Stomach smooth muscle (tissue), 2 donors: ENCODE measurements around the gene EEF2K.

Source experiments
- H3K27ac ChIP-seq: one replicate; pipeline ENCODE4 v1.7.0; 2013; ENCODE audit warnings: mild to moderate bottlenecking, low read length, inconsistent platforms
- H3K27me3 ChIP-seq, 2 donors: one replicate each; pipeline ENCODE4 v1.7.0; 2013; ENCODE audit warnings: low read length in 2 of 2; ENCODE audit not compliant: insufficient read depth in 2 of 2, control insufficient read depth in 1 of 2
- H3K36me3 ChIP-seq, 2 donors: one replicate each; pipeline ENCODE4 v1.7.0; 2013; ENCODE audit warnings: low read length in 2 of 2; ENCODE audit not compliant: control insufficient read depth in 2 of 2, insufficient read depth in 2 of 2
- H3K4me1 ChIP-seq: one replicate; pipeline ENCODE4 v1.7.0; 2013; ENCODE audit warnings: low read length; ENCODE audit not compliant: control insufficient read depth, insufficient read depth
- H3K4me3 ChIP-seq, 2 donors: one replicate each; pipeline ENCODE4 v1.7.0; 2013; ENCODE audit warnings: low read length in 2 of 2
- H3K9ac ChIP-seq, 2 donors: one replicate each; pipeline ENCODE4 v1.7.0; 2013; ENCODE audit warnings: low read length in 2 of 2, mild to moderate bottlenecking in 1 of 2
- H3K9me3 ChIP-seq, 2 donors: one replicate each; pipeline ENCODE4 v1.7.0; 2013; ENCODE audit warnings: low read length in 2 of 2; ENCODE audit not compliant: control insufficient read depth in 2 of 2
- donor health status: healthy.
- donor health status: Pancreatic carcinoma.

The EEF2K gene

GRCh38 chr16:22278441-22279230 lies 72.6 kb downstream of the EEF2K start:
- Histone ChIP-seq H3K4me3 (no peak overlapping the region), H3K27me3 (no peaks in the 10 kb centered on the region), H3K27ac (no peak overlapping the region), H3K36me3 (peaks cover 19 to 32% of the 10 kb centered on the region in 2 donors), H3K4me1 (no peaks in the 10 kb centered on the region), H3K9me3 (peaks cover 0 to 3% of the 10 kb centered on the region in 2 donors), H3K9ac (no peak overlapping the region)

GRCh38 chr16:22282254-22282892 lies 76.3 kb downstream of the EEF2K start:
- Histone ChIP-seq H3K9ac (no peak overlapping the region), H3K36me3 (peaks cover 27 to 32% of the 10 kb centered on the region in 2 donors), H3K4me3 (no peak overlapping the region), H3K4me1 (no peaks in the 10 kb centered on the region), H3K27ac (no peak overlapping the region), H3K27me3 (no peaks in the 10 kb centered on the region), H3K9me3 (no peaks in the 10 kb centered on the region)

DNA sequence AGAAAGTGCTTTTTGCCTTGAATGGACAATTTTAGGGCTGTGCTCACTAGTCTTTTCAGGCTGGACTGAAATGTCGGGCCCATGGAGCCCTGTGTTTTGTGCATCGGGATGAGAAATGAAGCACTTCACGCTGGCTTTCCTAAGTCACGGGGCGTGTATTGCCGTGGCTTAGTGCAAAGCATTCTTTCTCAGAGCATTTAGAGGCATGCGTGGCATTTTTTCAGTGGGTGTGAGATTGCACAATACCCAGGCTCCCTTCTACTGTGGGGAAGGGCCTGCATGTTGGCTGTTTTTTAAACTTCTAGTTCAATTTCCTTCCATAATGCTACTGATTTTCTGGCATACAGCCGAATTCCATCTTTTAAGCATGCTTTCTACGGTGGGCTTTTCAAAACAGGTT lies 78.6 kb downstream of the EEF2K start:
- H3K27ac ChIP-seq = no peak overlapping the region
- peaks cover 22 to 27% of the 10 kb centered on the region in 2 donors for H3K36me3 ChIP-seq
- no peak overlapping the region for H3K4me3 ChIP-seq
- no peaks in the 10 kb centered on the region for H3K27me3 ChIP-seq
- no peaks in the 10 kb centered on the region for H3K9me3 ChIP-seq
- H3K4me1 ChIP-seq = no peaks in the 10 kb centered on the region
- H3K9ac ChIP-seq = no peak overlapping the region

DNA sequence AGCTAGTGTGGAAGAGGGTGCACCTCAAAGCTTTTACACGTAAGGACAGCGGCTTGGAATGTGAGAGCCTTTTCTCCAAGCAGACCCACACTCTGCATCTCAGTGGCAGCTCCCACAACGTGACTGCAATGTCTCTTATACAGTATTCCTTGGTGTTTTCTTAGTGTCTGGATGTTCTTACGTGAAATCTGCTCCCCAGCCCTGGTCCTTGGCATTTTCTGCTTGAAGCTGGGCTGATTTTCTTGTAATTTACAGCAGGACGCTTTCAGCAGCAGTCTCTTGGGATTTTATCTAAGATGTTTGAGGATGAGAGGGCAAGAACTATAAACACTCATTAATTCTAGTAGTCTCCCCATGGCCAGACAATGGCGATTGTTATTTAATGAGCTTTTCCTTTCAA lies 79.0 kb downstream of the EEF2K start:
- Histone ChIP-seq H3K4me3 (no peak overlapping the region), H3K27me3 (no peaks in the 10 kb centered on the region), H3K36me3 (peaks cover 19 to 24% of the 10 kb centered on the region in 2 donors), H3K9ac (no peak overlapping the region), H3K4me1 (no peaks in the 10 kb centered on the region), H3K27ac (no peak overlapping the region), H3K9me3 (no peaks in the 10 kb centered on the region)

DNA sequence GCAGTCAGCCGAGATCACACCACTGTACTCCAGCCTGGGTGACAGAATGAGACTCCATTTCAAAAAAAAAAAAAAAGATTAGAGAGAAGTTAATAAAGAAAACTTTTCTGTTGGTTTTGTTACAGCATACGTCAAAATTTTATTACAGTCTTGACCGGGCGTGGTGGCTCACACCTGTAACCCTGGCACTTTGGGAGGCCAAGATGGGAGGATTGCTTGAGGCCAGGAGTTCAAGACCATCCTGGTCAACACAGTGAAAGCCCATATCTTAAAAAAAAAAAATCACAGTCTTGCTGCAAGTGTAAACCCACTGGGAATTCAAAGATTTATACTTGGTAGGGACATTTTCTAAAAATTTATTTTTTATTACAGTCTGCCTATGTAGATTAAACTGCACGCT lies 84.9 kb downstream of the EEF2K start:
- Histone ChIP-seq H3K36me3 (peaks cover 0 to 3% of the 10 kb centered on the region in 2 donors), H3K4me3 (no peak overlapping the region), H3K9me3 (no peaks in the 10 kb centered on the region), H3K4me1 (no peaks in the 10 kb centered on the region), H3K9ac (no peak overlapping the region), H3K27me3 (no peaks in the 10 kb centered on the region), H3K27ac (no peak overlapping the region)

DNA sequence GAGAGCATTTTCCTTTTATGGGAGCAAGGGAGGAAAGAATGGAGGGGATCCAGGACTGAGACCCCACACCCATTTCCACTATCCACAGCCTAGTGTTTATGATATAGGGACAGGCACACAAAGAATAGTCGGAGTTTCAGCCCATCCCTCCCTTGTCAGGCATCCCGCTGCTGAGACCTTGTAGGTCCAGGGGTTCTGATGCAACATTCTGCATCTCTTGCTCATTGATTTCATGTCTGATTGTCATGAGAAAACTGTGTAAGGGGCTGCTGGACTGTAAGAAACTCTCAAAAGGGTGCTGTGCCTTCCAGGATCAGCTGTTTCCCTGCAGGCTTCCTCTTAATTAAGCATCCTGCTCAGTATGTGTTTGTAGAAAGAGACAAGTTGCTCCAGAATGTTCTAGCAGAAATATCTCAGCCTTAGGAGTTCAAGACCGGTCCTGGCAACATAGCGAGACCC lies 85.8 kb downstream of the EEF2K start:
- Histone ChIP-seq H3K36me3 (no peaks in the 10 kb centered on the region), H3K9ac (no peak overlapping the region), H3K27ac (no peak overlapping the region), H3K27me3 (no peaks in the 10 kb centered on the region), H3K4me1 (peaks cover 3% of the 10 kb centered on the region), H3K4me3 (no peak overlapping the region), H3K9me3 (no peaks in the 10 kb centered on the region)

GRCh38 chr16:22292320-22292719 lies 86.2 kb downstream of the EEF2K start:
- peaks cover 3% of the 10 kb centered on the region for H3K4me1 ChIP-seq
- H3K9me3 ChIP-seq = no peaks in the 10 kb centered on the region
- no peak overlapping the region for H3K27ac ChIP-seq
- no peak overlapping the region for H3K9ac ChIP-seq
- no peaks in the 10 kb centered on the region for H3K27me3 ChIP-seq
- no peaks in the 10 kb centered on the region for H3K36me3 ChIP-seq
- H3K4me3 ChIP-seq = no peak overlapping the region

DNA sequence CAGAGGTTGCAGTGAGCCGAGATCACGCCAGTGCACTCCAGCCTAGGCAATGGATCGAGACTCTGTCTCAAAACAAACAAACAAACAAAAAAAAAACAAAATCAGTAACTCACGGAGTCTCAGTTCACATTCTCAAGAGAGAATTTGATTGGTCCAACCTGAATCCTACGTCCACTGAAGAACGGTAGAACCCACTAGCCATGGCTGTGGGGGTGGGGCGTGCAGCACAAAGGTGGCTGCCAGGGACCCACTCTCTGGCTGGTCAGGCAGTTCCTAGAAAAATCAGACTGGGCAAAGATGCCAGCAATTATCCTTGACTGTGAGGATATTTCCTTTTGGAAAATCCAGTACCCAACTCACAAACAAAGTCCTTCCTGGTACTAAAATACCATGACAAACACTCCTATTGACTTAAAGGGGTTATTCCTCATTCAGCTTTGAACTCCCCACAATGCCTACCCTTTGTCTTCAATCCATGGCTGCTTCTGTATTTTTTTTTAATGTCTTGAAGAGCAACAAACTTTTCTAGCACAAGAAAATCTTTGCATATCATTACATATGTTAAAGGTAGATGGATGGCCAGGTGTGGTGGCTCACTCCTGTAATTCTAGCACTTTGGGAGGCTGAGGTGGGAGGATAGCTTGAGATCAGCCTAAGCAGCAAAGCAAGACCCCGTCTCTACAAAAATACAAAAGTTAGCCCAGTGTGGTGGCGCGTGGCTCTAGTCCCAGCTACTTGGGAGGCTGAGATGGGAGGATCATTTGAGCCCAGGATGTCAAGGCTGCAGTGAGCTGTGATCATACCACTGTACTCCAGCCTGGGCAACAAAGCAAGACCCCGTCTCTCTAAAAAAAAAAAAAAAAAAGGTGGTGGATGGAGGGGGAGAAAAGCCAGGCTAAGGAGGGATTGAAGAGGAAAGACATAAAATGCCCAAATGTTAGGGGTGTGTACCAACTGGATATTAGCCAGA lies 87.3 kb downstream of the EEF2K start:
- H3K9me3 ChIP-seq = no peaks in the 10 kb centered on the region
- H3K4me3 ChIP-seq = no peak overlapping the region

GRCh38 chr16:22296225-22297113 lies 90.4 kb downstream of the EEF2K start:
- Histone ChIP-seq H3K9ac (peak overlapping the region; percentile 56 to 71), H3K27ac (peak overlapping the region; percentile 93)

More for the DNA sequence above, 87.3 kb downstream of the EEF2K start:
- Histone ChIP-seq H3K9ac (no peak overlapping the region), H3K27me3 (no peaks in the 10 kb centered on the region), H3K4me1 (peaks cover 5% of the 10 kb centered on the region), H3K36me3 (no peaks in the 10 kb centered on the region), H3K27ac (no peak overlapping the region)

More at GRCh38 chr16:22296225-22297113, 90.4 kb downstream of the EEF2K start:
- Histone ChIP-seq H3K36me3 (no peaks in the 10 kb centered on the region), H3K4me1 (peaks cover 19% of the 10 kb centered on the region), H3K27me3 (no peaks in the 10 kb centered on the region), H3K4me3 (peak overlapping the region; percentile 63 to 91), H3K9me3 (no peaks in the 10 kb centered on the region)
